ENCODE results near the gene FGF5.
A peak's percentile ranks its signal among the peaks of the same experiment; 100 is the strongest.

FGF5 gene, protein sequence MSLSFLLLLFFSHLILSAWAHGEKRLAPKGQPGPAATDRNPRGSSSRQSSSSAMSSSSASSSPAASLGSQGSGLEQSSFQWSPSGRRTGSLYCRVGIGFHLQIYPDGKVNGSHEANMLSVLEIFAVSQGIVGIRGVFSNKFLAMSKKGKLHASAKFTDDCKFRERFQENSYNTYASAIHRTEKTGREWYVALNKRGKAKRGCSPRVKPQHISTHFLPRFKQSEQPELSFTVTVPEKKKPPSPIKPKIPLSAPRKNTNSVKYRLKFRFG

DNA sequence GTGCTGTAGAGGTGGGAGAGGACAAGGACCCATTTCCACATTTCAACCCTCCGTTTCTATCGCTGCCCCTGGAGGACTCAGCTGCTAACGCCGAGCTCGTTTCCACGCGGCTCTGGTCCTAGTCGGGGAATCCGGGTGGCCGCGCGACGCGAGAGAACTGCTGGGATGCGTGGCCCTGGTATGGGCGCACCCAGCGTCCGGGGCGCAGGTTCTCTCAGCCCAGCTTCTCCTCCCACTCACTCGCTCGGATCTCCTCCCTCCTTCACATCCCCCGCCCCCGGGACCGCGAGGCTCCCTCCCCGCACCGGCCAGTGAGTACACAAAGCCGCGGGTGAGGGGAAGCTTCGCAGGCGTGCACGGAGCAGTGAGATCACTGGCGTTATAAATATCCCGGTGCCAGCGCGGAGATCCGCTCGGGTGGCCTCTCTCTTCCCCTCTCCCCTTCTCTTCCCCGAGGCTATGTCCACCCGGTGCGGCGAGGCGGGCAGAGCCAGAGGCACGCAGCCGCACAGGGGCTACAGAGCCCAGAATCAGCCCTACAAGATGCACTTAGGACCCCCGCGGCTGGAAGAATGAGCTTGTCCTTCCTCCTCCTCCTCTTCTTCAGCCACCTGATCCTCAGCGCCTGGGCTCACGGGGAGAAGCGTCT lies at the start of gene FGF5:
TSS of gene FGF5 (plus strand) at position 412 of the 649 bp plus-strand sequence. CDS start at position 573, 161 bp downstream.
- POLR2A ChIA-PET, result interaction anchor here (0.6 to 2.3 kb wide), 13 partner anchors 10 to 73 kb away, joined by 3 to 15 read pairs (median 4); no protein-coding TSS in a partner anchor
- CTCF ChIA-PET, result interaction anchor here (0.5 to 0.7 kb wide), 2 partner anchors 87 to 689 kb away, joined by 3 read pairs; no protein-coding TSS in a partner anchor
- no peak for TF ChIP-seq TARDBP (IDR thresholded peaks at IDR 0.05)
- peak; percentile 70 for TF ChIP-seq L3MBTL2 (conservative IDR thresholded peaks at IDR 0.05)
- DNase-seq (ENCODE audit: extremely low spot score), result peak; percentile 71

DNA sequence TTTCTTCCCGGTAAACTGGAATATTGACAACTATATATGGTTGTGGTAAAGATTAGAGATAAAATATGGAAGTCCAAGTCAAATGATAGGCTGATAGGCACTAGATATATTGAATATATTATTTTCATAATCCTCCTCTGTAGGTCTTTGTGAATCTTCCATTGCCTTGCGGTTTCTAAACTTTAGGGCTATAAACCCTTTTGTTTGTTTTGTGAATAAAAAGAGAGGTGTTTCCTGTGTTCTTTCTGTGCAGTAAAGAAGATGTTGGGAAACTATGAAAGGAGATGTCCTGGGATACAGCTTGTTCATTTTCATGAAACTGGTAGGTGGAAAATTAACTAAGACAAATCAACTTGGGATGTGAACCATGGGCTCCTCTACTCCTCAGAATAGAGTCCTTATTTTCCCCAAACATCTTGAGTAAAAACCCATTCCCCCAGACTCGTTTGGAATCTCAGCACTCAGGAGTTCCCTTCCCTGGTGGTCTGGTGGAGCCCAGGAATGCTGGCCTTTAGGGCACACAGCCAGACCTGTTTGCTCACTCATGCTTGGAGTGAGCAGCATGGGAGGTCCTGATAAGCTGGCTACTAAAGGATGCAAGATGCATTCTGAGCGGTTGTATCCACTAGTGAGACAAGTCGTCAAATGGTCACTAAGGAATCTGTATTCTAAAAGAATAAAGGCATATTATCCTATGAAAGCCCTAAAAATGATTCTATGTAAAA lies 47.0 kb upstream of the FGF5 start:
- peak; percentile 13 for DNase-seq (ENCODE audit: extremely low spot score)
- POLR2A ChIA-PET, result interaction anchor here (1.3 kb wide), 1 partner anchor 47 kb away, joined by 9 read pairs; the partner anchor contains the start of gene FGF5
- CTCF ChIA-PET, result interaction anchor here (0.8 to 2.3 kb wide), 5 partner anchors 10 to 301 kb away, joined by 3 to 12 read pairs (median 3); partner anchors contain the start of gene CFAP299
- TF ChIP-seq L3MBTL2 (conservative IDR thresholded peaks at IDR 0.05) (no peak), BHLHE40 (IDR thresholded peaks at IDR 0.05; ENCODE audit: borderline replicate concordance) (no peak), SP1 (IDR thresholded peaks at IDR 0.05) (no peak), HDGF (IDR thresholded peaks at IDR 0.05; ENCODE audit: borderline replicate concordance) (no peak), SUZ12 (IDR thresholded peaks at IDR 0.05) (no peak), ARNT (IDR thresholded peaks at IDR 0.05) (no peak)

DNA sequence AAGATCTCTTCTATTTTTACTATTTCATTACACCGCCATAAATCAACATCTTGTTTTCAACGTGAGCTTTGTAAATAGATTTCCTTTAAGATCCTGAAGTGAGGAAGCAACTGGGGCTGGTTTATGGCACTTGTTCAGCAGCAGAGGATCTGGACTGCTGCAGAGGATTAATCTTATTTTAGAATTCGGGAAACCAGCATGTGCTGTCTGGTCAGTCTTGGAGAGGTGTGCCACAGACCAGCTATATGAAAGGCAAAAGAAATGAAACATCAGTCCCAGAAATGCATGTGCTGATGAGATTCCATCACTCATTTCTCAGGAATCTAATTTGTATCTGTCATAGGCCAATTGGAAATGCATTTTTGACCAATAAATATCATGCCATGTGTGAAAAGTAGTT lies 45.8 kb upstream of the FGF5 start:
- TF ChIP-seq SP1 (IDR thresholded peaks at IDR 0.05) (no peak), CTBP1 (IDR thresholded peaks at IDR 0.05; ENCODE audit: borderline replicate concordance) (no peak), FOXK2 (IDR thresholded peaks at IDR 0.05) (no peak), ARNT (IDR thresholded peaks at IDR 0.05) (no peak), HDGF (IDR thresholded peaks at IDR 0.05; ENCODE audit: borderline replicate concordance) (no peak), TARDBP (IDR thresholded peaks at IDR 0.05) (no peak), FOXA1 (IDR thresholded peaks at IDR 0.05) (no peak), BHLHE40 (IDR thresholded peaks at IDR 0.05; ENCODE audit: borderline replicate concordance) (no peak), SUZ12 (IDR thresholded peaks at IDR 0.05) (no peak), FOXM1 (IDR thresholded peaks at IDR 0.05; ENCODE audit: borderline replicate concordance) (no peak), LEF1 (IDR thresholded peaks at IDR 0.05; ENCODE audit: borderline replicate concordance) (no peak), ELF4 (IDR thresholded peaks at IDR 0.05) (no peak), NFRKB (IDR thresholded peaks at IDR 0.05) (no peak), ZNF384 (IDR thresholded peaks at IDR 0.05) (no peak), L3MBTL2 (conservative IDR thresholded peaks at IDR 0.05) (no peak)
- TF ChIP-seq, protein P1, sequence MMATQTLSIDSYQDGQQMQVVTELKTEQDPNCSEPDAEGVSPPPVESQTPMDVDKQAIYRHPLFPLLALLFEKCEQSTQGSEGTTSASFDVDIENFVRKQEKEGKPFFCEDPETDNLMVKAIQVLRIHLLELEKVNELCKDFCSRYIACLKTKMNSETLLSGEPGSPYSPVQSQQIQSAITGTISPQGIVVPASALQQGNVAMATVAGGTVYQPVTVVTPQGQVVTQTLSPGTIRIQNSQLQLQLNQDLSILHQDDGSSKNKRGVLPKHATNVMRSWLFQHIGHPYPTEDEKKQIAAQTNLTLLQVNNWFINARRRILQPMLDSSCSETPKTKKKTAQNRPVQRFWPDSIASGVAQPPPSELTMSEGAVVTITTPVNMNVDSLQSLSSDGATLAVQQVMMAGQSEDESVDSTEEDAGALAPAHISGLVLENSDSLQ (IDR thresholded peaks at IDR 0.05), result no peak
- DNase-seq (ENCODE audit: extremely low spot score), result no peak
- POLR2A ChIA-PET, result interaction anchor here (1.3 kb wide), 1 partner anchor 45 kb away, joined by 9 read pairs; the partner anchor contains the start of gene FGF5
- CTCF ChIA-PET, result interaction anchor here (0.7 to 2.3 kb wide), 6 partner anchors 9 to 1267 kb away, joined by 3 to 12 read pairs (median 4); partner anchors contain the start of genes CFAP299 and PRDM8

DNA sequence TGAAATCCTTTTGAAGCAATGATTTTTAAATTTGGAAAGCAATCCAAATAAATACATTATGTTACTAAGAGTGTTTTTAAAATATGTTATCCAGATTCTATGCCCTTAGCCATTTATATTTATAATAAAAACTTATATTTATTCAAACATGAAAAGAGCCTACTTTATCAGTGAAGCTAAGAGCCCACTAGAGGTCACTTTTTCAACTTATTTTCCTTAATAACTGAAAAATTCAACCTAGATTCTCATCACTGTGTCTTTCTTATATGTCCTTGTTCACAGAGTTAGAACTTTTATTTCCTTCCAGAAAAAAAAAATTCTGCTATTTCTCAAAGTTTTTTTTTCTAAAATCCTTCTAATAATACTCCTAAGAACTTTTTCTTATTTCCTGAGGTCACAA lies 45.3 kb upstream of the FGF5 start:
- ChIA-PET CTCF (interaction anchor here (1.2 to 2.3 kb wide), 3 partner anchors 9 to 115 kb away, joined by 5 to 12 read pairs (median 7); partner anchors contain the start of genes CFAP299 and PRDM8), POLR2A (no interaction called here)
- no peak for DNase-seq (ENCODE audit: extremely low spot score)
- TF ChIP-seq SUZ12 (IDR thresholded peaks at IDR 0.05), result no peak
- TF ChIP-seq NFRKB (IDR thresholded peaks at IDR 0.05), result no peak
- TF ChIP-seq HDGF (IDR thresholded peaks at IDR 0.05; ENCODE audit: borderline replicate concordance), result no peak
- TF ChIP-seq, protein P1 (IDR thresholded peaks at IDR 0.05), result no peak
- TF ChIP-seq TARDBP (IDR thresholded peaks at IDR 0.05), result no peak
- no peak for TF ChIP-seq L3MBTL2 (conservative IDR thresholded peaks at IDR 0.05)
- no peak for TF ChIP-seq BHLHE40 (IDR thresholded peaks at IDR 0.05; ENCODE audit: borderline replicate concordance)
- no peak for TF ChIP-seq FOXK2 (IDR thresholded peaks at IDR 0.05)

DNA sequence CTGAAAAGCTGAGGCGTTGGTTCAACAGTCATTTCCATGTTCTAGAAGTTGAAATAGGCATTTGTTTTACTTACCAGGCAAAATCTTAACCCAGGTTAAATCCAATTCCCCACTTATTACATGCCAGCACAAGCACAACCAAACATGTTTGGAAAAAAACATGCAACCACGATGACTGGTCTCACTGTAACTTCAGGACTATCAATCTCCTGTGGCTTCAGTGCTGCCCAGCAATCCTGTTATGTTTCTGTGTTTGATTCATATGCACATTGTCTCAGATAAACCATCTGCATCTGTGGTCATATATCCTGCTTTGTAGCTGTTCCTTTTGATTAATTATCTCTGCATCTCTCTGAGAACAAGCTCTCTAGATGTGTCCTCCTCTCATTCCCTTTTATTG lies 40.9 kb upstream of the FGF5 start:
- DNase-seq (ENCODE audit: extremely low spot score), result no peak
- POLR2A ChIA-PET, result no interaction called here
- CTCF ChIA-PET, result no interaction called here
- TF ChIP-seq HDGF (IDR thresholded peaks at IDR 0.05; ENCODE audit: borderline replicate concordance), result no peak
- no peak for TF ChIP-seq TARDBP (IDR thresholded peaks at IDR 0.05)
- no peak for TF ChIP-seq ELF4 (IDR thresholded peaks at IDR 0.05)
- TF ChIP-seq LEF1 (IDR thresholded peaks at IDR 0.05; ENCODE audit: borderline replicate concordance), result no peak
- TF ChIP-seq L3MBTL2 (conservative IDR thresholded peaks at IDR 0.05), result no peak
- TF ChIP-seq, protein P1 (IDR thresholded peaks at IDR 0.05), result no peak
- no peak for TF ChIP-seq CTBP1 (IDR thresholded peaks at IDR 0.05; ENCODE audit: borderline replicate concordance)
- TF ChIP-seq SP1 (IDR thresholded peaks at IDR 0.05), result no peak
- TF ChIP-seq FOXA1 (IDR thresholded peaks at IDR 0.05), result no peak
- TF ChIP-seq BHLHE40 (IDR thresholded peaks at IDR 0.05; ENCODE audit: borderline replicate concordance), result no peak
- TF ChIP-seq ARNT (IDR thresholded peaks at IDR 0.05), result no peak
- TF ChIP-seq ZNF384 (IDR thresholded peaks at IDR 0.05), result no peak
